ENCODE results near the gene SYCP3.

The SYCP3 gene

DNA sequence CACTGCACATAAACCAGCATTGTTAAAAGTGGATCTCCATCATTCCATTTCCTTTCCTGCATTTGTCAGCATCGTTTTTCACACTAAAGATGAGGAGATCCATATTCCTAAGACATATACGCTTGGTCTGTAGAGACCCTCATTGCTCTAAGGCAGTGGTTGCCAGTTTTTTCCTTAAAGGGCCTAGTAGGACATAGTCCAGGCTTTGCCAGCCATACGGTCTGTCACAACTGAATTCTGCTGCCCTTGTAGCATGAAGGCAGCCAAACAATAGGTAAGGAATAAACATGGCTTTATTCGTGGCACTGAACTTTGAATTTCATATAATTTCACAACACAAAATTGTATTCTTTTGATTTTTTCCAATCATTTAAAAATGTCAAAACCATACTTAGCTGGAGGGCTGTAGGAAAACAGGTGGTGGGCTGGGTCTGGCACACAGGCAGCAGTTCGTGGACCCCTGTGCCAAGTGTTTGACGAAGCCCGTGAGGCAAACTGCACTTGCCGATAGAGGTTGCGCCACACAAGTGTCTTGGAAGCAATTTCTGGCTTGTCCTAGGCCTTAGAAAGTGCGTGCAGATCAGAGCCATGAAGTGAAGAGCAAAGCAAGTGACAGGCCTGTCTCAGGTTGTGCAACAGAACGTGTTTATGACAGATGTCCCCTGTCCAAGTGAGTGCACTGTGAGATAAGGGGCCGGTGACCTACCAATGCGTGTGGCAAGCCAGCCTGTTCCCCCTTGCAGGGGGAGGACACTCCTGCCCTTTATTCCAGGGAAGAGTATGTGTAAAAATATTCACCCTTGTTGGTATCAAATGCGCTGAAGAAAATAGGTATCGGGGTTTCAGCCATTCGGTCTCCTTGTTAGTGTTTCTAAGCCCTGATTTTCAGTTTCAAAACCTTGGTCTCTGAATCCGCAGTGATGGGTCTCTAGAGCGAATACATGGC is 42.7 kb downstream of the SYCP3 start:
- no peak for DNase-seq (ENCODE audit: low read depth)

GRCh38 chr12:101695706-101696105 is 43.6 kb downstream of the SYCP3 start:
- no peak for TF ChIP-seq CTCF (IDR thresholded peaks at IDR 0.05; ENCODE audit: low read depth, low read length, missing control alignments)
- H3K4me3 ChIP-seq (ENCODE audit: low read depth, low read length) = no peak overlapping the region
- DNase-seq (ENCODE audit: low read depth) = no peak

More for the DNA sequence above, 42.7 kb downstream of the SYCP3 start:
- peak overlapping the region; percentile 92 for H3K4me3 ChIP-seq (ENCODE audit: low read depth, low read length)
- no peak for TF ChIP-seq CTCF (IDR thresholded peaks at IDR 0.05; ENCODE audit: low read depth, low read length, missing control alignments)

DNA sequence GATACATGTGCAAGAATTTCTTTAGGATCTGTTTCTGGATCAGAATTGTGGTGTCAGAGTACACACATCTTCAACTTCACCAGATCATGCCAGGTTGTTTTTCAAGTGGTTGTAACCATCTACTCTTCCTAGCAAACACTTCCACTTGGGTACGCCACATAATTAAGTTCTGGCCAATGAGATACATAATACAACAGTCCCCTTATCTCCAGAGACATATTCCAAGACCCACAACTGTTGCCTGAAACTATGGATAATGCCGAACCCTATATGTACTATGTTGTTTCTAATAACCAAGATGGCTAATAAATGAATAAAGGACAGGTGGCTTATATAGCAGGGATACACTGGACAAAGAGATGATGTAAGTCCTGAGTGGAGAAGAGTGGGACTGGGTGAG is 44.3 kb downstream of the SYCP3 start:
- no peak overlapping the region for H3K4me3 ChIP-seq (ENCODE audit: low read depth, low read length)
- TF ChIP-seq CTCF (IDR thresholded peaks at IDR 0.05; ENCODE audit: low read depth, low read length, missing control alignments) = no peak
- DNase-seq (ENCODE audit: low read depth) = no peak

DNA sequence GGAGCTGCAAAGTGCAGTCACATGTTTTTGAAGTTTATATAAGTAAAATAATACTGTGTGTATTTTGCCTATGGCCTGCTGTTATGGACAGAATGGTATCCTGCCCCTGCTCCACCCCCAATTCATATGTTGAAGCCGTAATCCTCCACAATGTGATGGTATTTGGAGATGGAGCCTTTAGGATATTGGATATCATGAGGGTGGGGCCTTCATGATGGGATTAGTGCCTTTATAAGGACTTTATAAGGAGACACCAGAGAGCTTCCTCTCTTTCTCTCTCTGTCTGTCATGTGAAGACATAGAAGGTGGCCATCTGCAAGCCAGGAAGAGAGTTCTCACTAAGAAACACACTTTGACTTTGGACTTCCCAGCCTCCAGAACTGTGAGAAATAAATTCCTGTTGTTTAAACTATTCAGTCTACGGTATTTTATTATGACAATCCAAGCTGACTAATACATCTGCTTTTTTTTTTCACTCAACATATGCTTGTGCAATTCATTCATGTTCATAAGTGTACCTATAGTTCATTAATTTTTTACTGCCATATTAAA is 44.9 kb downstream of the SYCP3 start:
- no peak overlapping the region for H3K4me3 ChIP-seq (ENCODE audit: low read depth, low read length)
- DNase-seq (ENCODE audit: low read depth) = no peak
- TF ChIP-seq CTCF (IDR thresholded peaks at IDR 0.05; ENCODE audit: low read depth, low read length, missing control alignments) = no peak

DNA sequence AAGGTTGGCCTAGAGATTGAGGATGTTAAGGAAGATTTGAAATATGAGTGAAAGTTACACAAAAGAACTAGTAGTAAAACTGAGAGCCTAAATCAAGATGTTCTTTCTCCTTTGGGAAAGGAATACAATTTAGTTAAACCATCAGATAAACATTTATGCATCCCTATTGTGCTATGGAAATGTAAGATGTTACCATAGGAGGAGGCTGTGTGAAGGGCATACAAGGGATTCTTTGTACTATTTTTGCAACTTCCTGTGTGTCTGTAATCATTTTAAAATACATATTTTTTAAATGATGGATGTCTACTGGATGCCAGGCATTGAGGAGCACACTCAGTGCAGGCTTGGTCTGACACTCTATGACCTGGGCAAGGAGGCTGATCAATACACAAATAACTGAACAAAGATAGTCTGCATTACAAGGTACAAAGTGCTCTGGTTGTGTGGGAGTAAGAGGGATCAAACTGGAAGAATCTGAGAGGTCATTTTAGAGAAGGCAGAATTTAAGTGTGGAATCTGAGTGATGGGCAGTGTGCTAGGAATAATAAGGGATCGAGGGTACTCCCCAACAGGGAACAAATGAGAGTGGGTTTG is 47.7 kb downstream of the SYCP3 start:
- H3K4me3 ChIP-seq (ENCODE audit: low read depth, low read length) = no peak overlapping the region
- TF ChIP-seq CTCF (IDR thresholded peaks at IDR 0.05; ENCODE audit: low read depth, low read length, missing control alignments) = no peak
- DNase-seq (ENCODE audit: low read depth) = no peak

GRCh38 chr12:101690544-101691098 is 48.6 kb downstream of the SYCP3 start:
- DNase-seq (ENCODE audit: low read depth) = no peak
- TF ChIP-seq CTCF (IDR thresholded peaks at IDR 0.05; ENCODE audit: low read depth, low read length, missing control alignments) = no peak
- H3K4me3 ChIP-seq (ENCODE audit: low read depth, low read length) = no peak overlapping the region

Data from GM12864 (cell line).